ENCODE measurements around the gene MCF2L. TPM values are rescaled to one million over a fixed set of nuclear protein-coding genes. Genes with fewer than 3 reads are reported as not detected.

Gene MCF2L
- polyA plus RNA-seq, 1 donor (not counting 4 experiments of a cell fraction or from before 2014, with no cell fraction given): 0.14 TPM

DNA sequence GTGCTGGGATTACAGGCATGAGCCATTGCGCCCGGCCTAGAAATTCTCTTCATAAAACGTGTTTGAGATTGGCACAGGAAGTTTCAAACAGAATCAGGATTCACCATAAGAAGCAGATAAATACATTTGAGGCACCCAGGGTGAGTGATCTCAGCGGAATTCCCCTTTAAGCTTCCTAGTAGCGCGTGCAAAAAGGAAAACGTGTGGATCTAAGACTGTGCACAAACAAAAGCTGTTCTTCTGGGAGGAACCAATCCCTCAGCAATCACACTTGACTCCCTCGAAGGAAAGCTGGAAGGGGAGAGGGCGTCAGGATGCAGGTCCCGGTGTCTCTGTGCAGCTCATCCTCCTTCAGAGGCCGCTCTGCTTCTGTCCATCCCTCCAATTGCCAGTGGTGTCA is 15.5 kb downstream of the MCF2L start:
- Histone ChIP-seq H4K20me1 (ENCODE audit: control insufficient read depth, extremely low read depth, insufficient read depth, low read length) (no peaks in the 10 kb centered on the region), H3K9me1 (ENCODE audit: control insufficient read depth, extremely low read depth, insufficient read depth, low read length) (no peaks in the 10 kb centered on the region), H2AFZ (ENCODE audit: control insufficient read depth, low read length) (peak overlapping the region; percentile 97), H3K79me2 (ENCODE audit: control insufficient read depth, insufficient read depth, low read length) (no peaks in the 10 kb centered on the region), H3K36me3 (ENCODE audit: control insufficient read depth in 2 of 2, extremely low read depth in 1 of 2, insufficient read depth in 2 of 2, low read length in 2 of 2) (no peaks in the 10 kb centered on the region), H3K4me1 (ENCODE audit: control insufficient read depth, extremely low read depth, insufficient read depth, low read length) (peaks cover 6% of the 10 kb centered on the region), H3K27ac (ENCODE audit: control insufficient read depth, insufficient read depth, low read length) (no peak overlapping the region), H3K4me2 (ENCODE audit: control insufficient read depth, extremely low read depth, insufficient read depth, low read depth, low read length) (peak overlapping the region; percentile 74), H3K27me3 (ENCODE audit: control insufficient read depth, extremely low read depth, insufficient read depth, low read length) (no peaks in the 10 kb centered on the region), H3K4me3 (ENCODE audit: control insufficient read depth in 2 of 3, extremely low read depth in 1 of 3, insufficient read depth in 2 of 3, low read depth in 1 of 3, low read length in 3 of 3) (peak overlapping the region in 2 of 3 experiments; percentile 4 to 49), H3K9me3 (ENCODE audit: control insufficient read depth, low read depth, low read length) (no peaks in the 10 kb centered on the region), H3K9ac (ENCODE audit: control insufficient read depth, extremely low read depth, insufficient read depth, low read length) (no peak overlapping the region)
- dilution Hi-C loops (cut with MboI; ENCODE audit: extremely low pct_ligation_motif_present, low sequenced_read_pairs): no loop called here
- FAIRE-seq (no peak), DNase-seq (ENCODE audit: low read depth, low spot score) (no peak)
- no peak for TF ChIP-seq CTCF (optimal IDR thresholded peaks at IDR 0.05 in 1 of 3, IDR thresholded peaks at IDR 0.05 in 1 of 3, conservative IDR thresholded peaks at IDR 0.05 in 1 of 3; ENCODE audit: extremely low read depth in 1 of 3, insufficient read depth in 2 of 3, low read length in 3 of 3)
- TF ChIP-seq EZH2 (IDR thresholded peaks at IDR 0.05; ENCODE audit: low read length): no peak

DNA sequence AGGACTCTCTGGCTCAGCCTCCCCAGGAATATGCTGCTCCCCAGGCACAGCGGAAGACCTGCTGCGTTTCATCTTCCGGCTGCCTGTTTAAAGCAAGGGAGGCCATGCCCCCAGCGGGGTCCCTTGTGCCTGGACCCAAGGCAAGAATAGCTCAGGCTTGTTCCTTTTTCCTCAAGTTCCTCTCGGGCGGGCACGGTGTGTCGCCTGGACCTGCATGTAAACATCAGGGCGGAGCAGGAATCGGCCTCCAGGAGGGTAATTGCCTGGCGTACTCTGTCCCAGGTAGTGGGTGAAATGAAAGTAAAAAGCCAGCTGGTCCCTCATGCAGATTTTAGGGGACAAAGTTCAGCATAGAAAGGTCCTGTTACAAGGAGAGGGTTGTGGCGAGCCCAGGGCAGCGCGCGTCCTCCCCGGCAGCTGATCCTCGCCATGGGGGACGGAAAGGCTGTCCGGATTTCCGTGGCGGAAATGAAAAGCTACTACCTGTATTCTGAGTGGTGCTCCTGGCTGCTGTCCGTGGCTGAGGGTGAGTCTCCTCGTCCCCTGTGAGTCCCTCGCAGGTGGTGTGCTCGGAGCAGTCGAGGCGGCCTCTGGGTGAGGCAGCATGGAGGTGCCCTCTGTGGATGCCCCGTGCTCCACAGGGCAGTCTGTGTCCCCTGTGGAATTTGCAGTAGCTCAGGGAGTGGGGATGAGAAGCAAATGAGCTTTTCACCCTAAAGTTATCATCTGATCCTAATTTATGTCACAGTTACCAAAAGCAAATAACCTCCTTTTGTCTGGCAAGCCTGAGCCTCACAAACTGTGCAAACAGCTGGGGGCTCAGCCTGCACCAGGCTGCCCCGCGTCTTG is 16.2 kb downstream of the MCF2L start:
- Histone ChIP-seq H3K9ac (ENCODE audit: control insufficient read depth, extremely low read depth, insufficient read depth, low read length) (peak overlapping the region; percentile 54), H3K27me3 (ENCODE audit: control insufficient read depth, extremely low read depth, insufficient read depth, low read length) (peaks cover 1% of the 10 kb centered on the region), H2AFZ (ENCODE audit: control insufficient read depth, low read length) (peak overlapping the region; percentile 97), H4K20me1 (ENCODE audit: control insufficient read depth, extremely low read depth, insufficient read depth, low read length) (no peaks in the 10 kb centered on the region), H3K4me2 (ENCODE audit: control insufficient read depth, extremely low read depth, insufficient read depth, low read depth, low read length) (peak overlapping the region; percentile 74), H3K4me1 (ENCODE audit: control insufficient read depth, extremely low read depth, insufficient read depth, low read length) (peaks cover 6% of the 10 kb centered on the region), H3K4me3 (ENCODE audit: control insufficient read depth in 2 of 3, extremely low read depth in 1 of 3, insufficient read depth in 2 of 3, low read depth in 1 of 3, low read length in 3 of 3) (peak overlapping the region; percentile 4 to 49 (median 20)), H3K79me2 (ENCODE audit: control insufficient read depth, insufficient read depth, low read length) (no peaks in the 10 kb centered on the region), H3K9me1 (ENCODE audit: control insufficient read depth, extremely low read depth, insufficient read depth, low read length) (no peaks in the 10 kb centered on the region), H3K36me3 (ENCODE audit: control insufficient read depth in 2 of 2, extremely low read depth in 1 of 2, insufficient read depth in 2 of 2, low read length in 2 of 2) (no peaks in the 10 kb centered on the region), H3K9me3 (ENCODE audit: control insufficient read depth, low read depth, low read length) (no peaks in the 10 kb centered on the region), H3K27ac (ENCODE audit: control insufficient read depth, insufficient read depth, low read length) (no peak overlapping the region)
- TF ChIP-seq EZH2 (IDR thresholded peaks at IDR 0.05; ENCODE audit: low read length) (no peak), CTCF (optimal IDR thresholded peaks at IDR 0.05 in 1 of 3, IDR thresholded peaks at IDR 0.05 in 1 of 3, conservative IDR thresholded peaks at IDR 0.05 in 1 of 3; ENCODE audit: extremely low read depth in 1 of 3, insufficient read depth in 2 of 3, low read length in 3 of 3) (no peak)
- DNase-seq (ENCODE audit: low read depth, low spot score): no peak
- FAIRE-seq: no peak
- dilution Hi-C loops (cut with MboI; ENCODE audit: extremely low pct_ligation_motif_present, low sequenced_read_pairs): no loop called here

Data from keratinocyte (primary cell).